Kidney epithelial cell (primary cell): Measurements from ENCODE around the gene DAPK2. TPM values are rescaled to one million over a fixed set of nuclear protein-coding genes. Genes with fewer than 3 reads are reported as not detected.

Experiments used
- DNase-seq: peaks from one replicate; pipeline ENCODE4 v3.0.0-alpha.2; 2010; ENCODE audit warnings: low read depth
- H3K27me3 ChIP-seq: 2 replicates; pipeline ENCODE4 v1.6.0; 2011; ENCODE audit warnings: low read length; ENCODE audit not compliant: control insufficient read depth, insufficient read depth
- H3K36me3 ChIP-seq: 2 replicates; pipeline ENCODE4 v1.5.1; 2011; ENCODE audit warnings: low read length; ENCODE audit not compliant: control insufficient read depth, insufficient read depth
- H3K4me3 ChIP-seq: 2 replicates; pipeline ENCODE4 v1.5.1; 2011; ENCODE audit warnings: low read depth, mild to moderate bottlenecking, control low read depth, low read length
- total RNA-seq: library from RNA; depleted of rRNA; stranded (reverse); fragments of >200 nt; gene quantifications from 2 replicates; pipeline ENCODE4 v1.2.3, GENCODE V29; 2015
- TF ChIP-seq, protein P1 (sequence below): IDR thresholded peaks from 2 replicates; pipeline ENCODE4 v1.5.1; 2011; ENCODE audit warnings: mild to moderate bottlenecking, moderate library complexity, low read length, control low read depth, inconsistent platforms; ENCODE audit not compliant: insufficient read depth, poor library complexity, severe bottlenecking

DAPK2 gene
- total RNA-seq, 1 donor from 2014 or later: 0.21 TPM

DNA sequence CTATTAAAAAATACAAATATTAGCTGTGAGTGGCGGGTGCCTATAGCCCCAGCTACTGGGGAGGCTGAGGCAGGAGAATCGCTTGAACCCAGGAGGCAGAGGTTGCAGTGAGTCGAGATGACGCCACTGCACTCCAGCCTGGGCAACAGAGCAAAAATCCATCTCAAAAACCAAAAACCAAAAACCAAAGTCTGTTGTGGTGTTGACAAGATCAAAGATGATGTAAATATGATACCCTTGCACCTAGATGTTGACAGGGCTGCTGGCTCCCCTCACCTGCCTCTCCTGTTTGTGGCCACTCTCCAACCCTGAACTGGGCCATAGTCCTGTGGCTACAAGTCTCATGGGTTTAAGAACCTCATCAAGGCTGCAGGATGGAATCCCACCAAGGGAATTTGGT, 16.2 kb downstream of the DAPK2 start:
- H3K36me3 ChIP-seq: no peaks in the 10 kb centered on the region
- DNase-seq: no peak
- H3K27me3 ChIP-seq: no peaks in the 10 kb centered on the region
- TF ChIP-seq, protein P1, sequence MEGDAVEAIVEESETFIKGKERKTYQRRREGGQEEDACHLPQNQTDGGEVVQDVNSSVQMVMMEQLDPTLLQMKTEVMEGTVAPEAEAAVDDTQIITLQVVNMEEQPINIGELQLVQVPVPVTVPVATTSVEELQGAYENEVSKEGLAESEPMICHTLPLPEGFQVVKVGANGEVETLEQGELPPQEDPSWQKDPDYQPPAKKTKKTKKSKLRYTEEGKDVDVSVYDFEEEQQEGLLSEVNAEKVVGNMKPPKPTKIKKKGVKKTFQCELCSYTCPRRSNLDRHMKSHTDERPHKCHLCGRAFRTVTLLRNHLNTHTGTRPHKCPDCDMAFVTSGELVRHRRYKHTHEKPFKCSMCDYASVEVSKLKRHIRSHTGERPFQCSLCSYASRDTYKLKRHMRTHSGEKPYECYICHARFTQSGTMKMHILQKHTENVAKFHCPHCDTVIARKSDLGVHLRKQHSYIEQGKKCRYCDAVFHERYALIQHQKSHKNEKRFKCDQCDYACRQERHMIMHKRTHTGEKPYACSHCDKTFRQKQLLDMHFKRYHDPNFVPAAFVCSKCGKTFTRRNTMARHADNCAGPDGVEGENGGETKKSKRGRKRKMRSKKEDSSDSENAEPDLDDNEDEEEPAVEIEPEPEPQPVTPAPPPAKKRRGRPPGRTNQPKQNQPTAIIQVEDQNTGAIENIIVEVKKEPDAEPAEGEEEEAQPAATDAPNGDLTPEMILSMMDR: no peak
- no peak overlapping the region for H3K4me3 ChIP-seq

DNA sequence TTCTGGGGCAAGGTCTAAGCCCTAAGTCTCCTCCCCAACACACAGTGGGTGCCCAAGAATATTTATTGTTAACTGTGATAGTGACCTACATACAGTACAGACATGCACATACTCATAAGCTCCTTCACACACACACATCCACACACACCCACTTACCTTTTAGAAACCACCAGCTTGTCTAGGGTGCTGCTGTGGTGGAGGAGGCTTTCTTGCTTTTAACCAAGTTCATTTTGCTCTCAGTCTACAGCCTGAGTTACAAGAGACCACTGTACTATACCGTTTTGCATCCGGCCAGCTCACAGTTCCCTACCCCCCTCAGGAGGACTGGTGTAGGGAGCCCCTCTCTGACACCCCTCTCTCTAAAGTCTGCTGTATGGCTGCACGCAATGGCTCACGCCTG, 16.7 kb downstream of the DAPK2 start:
- no peaks in the 10 kb centered on the region for H3K27me3 ChIP-seq
- TF ChIP-seq, protein P1: no peak

DNA sequence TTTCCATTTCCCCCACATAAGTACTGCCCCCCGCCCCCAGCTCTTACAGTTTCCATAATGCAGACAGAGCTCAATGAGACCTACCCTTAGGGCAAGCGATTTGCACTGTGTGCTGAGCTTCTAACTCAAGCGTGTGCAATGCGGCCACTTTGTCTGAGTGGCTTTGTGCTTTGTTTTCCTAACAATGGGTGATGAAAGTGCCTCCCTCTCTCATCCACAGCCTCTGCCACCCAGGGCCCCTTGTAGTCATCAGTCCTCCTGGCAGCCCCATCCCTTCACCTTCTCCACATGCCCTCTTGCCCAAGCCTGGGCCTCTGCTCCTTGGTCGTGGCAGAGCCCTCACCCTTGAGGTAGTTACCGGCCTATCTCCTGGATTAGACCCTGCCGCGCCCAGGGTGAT, 17.2 kb downstream of the DAPK2 start:
- TF ChIP-seq, protein P1: no peak
- H3K4me3 ChIP-seq: no peak overlapping the region
- no peaks in the 10 kb centered on the region for H3K36me3 ChIP-seq
- H3K27me3 ChIP-seq: no peaks in the 10 kb centered on the region
- DNase-seq: no peak

More for the DNA sequence above, 16.7 kb downstream of the DAPK2 start:
- Histone ChIP-seq H3K4me3 (no peak overlapping the region), H3K36me3 (no peaks in the 10 kb centered on the region)
- no peak for DNase-seq

DNA sequence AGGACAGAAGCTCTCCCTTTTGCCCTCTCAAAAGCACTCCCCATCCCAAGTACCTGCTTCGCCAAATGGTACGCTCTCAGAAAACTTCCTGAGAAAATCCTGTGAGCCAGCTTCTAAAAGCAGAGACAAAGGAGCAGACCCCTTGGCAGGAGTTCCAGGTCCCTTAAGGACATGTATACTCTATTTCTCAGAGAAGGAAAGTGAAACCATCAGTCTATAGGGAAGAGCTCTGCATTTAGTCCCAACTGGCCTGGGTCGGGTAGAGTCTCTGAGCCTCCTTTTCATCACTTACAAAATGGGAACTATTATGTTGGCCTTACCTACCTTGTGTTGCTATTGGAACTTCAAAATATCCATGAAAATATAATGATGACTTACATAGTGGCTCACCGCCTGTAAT, 19.7 kb downstream of the DAPK2 start:
- no peak for DNase-seq
- TF ChIP-seq, protein P1: no peak
- no peak overlapping the region for H3K4me3 ChIP-seq
- H3K36me3 ChIP-seq: no peaks in the 10 kb centered on the region
- H3K27me3 ChIP-seq: no peaks in the 10 kb centered on the region

DNA sequence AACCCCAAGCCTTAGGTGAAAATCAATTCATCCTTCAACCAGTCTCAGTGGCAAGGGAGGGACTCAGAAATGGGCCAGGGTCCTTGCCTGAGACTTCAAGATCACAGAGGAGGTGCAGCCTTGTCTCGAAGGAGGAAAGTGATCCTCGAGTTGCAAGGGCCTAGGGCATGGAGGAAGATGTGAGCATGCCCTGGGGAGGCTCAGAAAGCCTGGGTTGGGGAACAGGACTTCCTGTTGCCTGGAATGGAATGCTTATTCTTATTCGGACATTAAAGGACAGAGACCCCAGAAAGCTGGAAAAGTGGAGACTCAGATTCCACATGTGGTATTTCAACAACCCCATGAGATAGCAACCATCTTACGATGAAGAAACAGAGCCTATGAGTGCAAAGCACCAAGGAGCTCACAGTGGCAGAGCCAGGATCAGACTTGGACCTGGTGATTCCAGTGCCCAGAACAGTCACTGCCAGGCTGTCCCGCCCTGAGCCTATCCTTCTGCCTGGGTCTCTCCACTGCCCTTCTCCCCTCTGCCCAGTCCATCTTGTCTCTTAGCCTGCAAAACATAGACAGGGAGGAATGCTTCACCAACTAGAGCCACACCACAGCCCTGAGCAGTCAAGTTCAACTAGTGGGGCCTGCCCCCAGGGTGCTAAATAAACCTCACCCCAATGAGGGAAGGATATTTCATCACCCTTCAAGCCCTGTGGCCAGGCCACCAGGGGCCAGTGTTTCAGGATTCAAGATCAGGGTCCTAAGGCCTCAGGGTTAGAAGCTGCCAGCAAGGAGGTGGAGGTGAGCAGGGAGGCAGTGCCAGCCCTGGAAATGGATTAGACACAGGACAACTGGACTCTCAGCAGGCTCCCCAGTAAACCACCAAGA, 21.9 kb downstream of the DAPK2 start:
- H3K4me3 ChIP-seq: no peak overlapping the region
- H3K36me3 ChIP-seq: no peaks in the 10 kb centered on the region
- no peaks in the 10 kb centered on the region for H3K27me3 ChIP-seq
- DNase-seq: no peak
- TF ChIP-seq, protein P1: no peak

DNA sequence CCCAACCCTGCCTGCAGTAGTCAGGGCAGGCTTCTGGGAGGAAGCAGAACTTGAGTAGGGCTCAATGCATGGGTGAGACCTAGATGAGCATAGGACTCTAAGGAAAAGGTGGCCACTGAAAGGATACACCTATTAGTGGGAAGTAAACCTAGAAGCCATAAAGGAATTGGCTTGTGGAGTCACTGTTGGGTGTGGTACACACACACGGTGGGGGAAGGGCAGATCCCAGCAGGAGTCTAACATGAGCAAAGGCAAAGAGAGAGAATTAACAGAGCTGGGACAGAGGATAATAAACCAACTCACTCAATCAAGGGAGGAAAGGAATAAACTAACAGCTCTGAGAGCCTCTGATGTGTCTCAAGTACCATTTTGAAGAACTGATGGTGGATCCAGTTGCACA, 23.1 kb downstream of the DAPK2 start:
- TF ChIP-seq, protein P1: no peak
- no peak for DNase-seq
- H3K36me3 ChIP-seq: no peaks in the 10 kb centered on the region
- H3K27me3 ChIP-seq: no peaks in the 10 kb centered on the region
- no peak overlapping the region for H3K4me3 ChIP-seq
